Brain microvascular endothelial cell (primary cell): ENCODE results near the gene GPR156.
"Not testable (repeated sequence)": the region's sequence is repeated elsewhere in the genome, so short reads cannot be mapped to it uniquely, and the experiment has no call there.

Experiments used
- DNase-seq: peaks from one replicate; pipeline ENCODE4 v3.0.0-alpha.2; 2020
- H3K27ac ChIP-seq: fragments of 250-450 bp; sonication (Bioruptor Pico); 2 replicates; pipeline ENCODE4 v1.5.1; 2020; ENCODE audit warnings: mild to moderate bottlenecking, moderate library complexity
- H3K27me3 ChIP-seq: fragments of 250-450 bp; sonication (Bioruptor Pico); replicated peaks from 2 replicates; pipeline ENCODE4 v1.5.1; 2020; ENCODE audit warnings: mild to moderate bottlenecking
- H3K36me3 ChIP-seq: fragments of 250-450 bp; sonication (Bioruptor Pico); replicated peaks from 2 replicates; pipeline ENCODE4 v1.5.1; 2020; ENCODE audit warnings: mild to moderate bottlenecking
- H3K4me3 ChIP-seq: 2 replicates; pipeline ENCODE4 v1.5.1; 2011; ENCODE audit warnings: low read depth, mild to moderate bottlenecking, control low read depth, low read length, moderate library complexity
- in situ Hi-C: cut with HindIII; loops from 2 replicates; pipeline ENCODE4 v1.10.0; 2017; ENCODE audit warnings: low sequenced_read_pairs, low pct_ligation_motif_present
- TF ChIP-seq, protein P1 (sequence below): IDR thresholded peaks from 2 replicates; pipeline ENCODE4 v1.5.1; 2011; ENCODE audit warnings: low read depth, mild to moderate bottlenecking, moderate library complexity, low read length, control low read depth, inconsistent platforms; ENCODE audit errors: missing control alignments

The GPR156 gene

GRCh38 chr3:120244834-120245225 is 40.2 kb downstream of the GPR156 start:
- no peak for DNase-seq
- TF ChIP-seq, protein P1, sequence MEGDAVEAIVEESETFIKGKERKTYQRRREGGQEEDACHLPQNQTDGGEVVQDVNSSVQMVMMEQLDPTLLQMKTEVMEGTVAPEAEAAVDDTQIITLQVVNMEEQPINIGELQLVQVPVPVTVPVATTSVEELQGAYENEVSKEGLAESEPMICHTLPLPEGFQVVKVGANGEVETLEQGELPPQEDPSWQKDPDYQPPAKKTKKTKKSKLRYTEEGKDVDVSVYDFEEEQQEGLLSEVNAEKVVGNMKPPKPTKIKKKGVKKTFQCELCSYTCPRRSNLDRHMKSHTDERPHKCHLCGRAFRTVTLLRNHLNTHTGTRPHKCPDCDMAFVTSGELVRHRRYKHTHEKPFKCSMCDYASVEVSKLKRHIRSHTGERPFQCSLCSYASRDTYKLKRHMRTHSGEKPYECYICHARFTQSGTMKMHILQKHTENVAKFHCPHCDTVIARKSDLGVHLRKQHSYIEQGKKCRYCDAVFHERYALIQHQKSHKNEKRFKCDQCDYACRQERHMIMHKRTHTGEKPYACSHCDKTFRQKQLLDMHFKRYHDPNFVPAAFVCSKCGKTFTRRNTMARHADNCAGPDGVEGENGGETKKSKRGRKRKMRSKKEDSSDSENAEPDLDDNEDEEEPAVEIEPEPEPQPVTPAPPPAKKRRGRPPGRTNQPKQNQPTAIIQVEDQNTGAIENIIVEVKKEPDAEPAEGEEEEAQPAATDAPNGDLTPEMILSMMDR = peak; percentile 4
- no peaks in the 10 kb centered on the region for H3K27me3 ChIP-seq
- H3K4me3 ChIP-seq = no peak overlapping the region
- H3K27ac ChIP-seq = no peak overlapping the region
- in situ Hi-C loops = no loop called here
- no peaks in the 10 kb centered on the region for H3K36me3 ChIP-seq

DNA sequence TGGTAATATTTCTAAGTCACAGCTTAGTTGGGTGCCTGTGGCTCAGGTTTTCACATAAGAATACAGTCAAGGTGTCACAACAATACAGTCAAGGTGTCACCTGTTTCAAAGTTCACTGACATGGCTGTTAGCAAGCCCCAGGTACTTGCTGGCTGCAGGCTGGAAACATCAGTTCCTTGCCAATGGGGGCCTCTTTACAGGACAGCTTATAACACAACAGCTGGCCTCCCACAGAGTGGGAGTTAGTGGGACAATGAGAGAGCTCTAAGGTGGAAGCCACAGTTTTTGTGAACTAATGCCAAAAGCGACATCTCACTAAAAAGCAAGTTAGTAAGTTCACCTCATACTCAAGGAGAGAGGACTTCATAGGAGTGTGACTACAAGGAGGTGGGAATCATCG is 45.4 kb downstream of the GPR156 start:
- DNase-seq = no peak
- TF ChIP-seq, protein P1 = no peak
- in situ Hi-C loops = no loop called here

GRCh38 chr3:120227710-120228347 is 57.2 kb downstream of the GPR156 start:
- TF ChIP-seq, protein P1 = no peak
- H3K27me3 ChIP-seq = no peaks in the 10 kb centered on the region
- DNase-seq = no peak
- H3K27ac ChIP-seq = no peak overlapping the region
- in situ Hi-C loops = no loop called here
- H3K4me3 ChIP-seq = no peak overlapping the region
- no peaks in the 10 kb centered on the region for H3K36me3 ChIP-seq

More for the DNA sequence above, 45.4 kb downstream of the GPR156 start:
- Histone ChIP-seq H3K27ac (no peak overlapping the region), H3K36me3 (no peaks in the 10 kb centered on the region), H3K27me3 (no peaks in the 10 kb centered on the region), H3K4me3 (no peak overlapping the region)

DNA sequence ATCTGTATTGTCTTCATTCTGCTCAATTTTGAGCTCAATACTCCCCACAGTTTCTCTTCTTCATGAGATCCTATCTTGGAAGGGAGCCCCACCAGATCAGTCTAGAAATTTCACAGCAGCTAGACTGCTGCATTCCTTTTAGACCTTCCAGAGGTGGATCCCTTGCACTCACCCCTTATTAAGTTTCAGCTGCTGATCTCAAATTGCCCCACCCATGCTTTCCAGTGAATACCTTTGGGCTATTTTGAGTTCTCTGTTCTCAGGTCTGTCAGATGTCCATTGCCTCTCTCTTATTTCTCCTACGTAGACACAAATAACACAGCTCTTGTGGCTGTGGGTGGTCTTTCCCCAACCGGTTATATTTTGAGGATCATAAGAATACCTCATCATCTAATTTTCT is 60.8 kb downstream of the GPR156 start:
- Histone ChIP-seq H3K36me3 (no peaks in the 10 kb centered on the region), H3K27ac (no peak overlapping the region), H3K27me3 (no peaks in the 10 kb centered on the region), H3K4me3 (no peak overlapping the region)
- DNase-seq = no peak
- in situ Hi-C loops = no loop called here
- TF ChIP-seq, protein P1 = no peak

DNA sequence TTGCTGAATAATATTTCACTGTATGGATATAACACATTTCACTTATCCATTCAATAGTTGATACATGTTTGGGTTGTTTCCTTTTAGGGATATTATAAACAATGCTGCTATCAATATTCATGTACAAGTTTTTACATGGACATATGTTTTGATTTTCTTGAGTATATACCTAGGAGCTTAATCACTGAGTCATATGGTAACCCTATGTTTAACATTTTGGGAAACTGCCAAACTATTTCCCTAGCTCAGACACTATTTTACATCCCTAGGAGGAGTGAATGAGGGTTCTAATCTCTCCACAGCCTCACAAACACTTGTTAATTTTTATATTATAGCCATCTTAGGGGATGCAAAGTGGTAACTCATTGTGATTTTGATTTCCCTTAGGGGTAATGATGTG is 66.0 kb downstream of the GPR156 start:
- no peak overlapping the region for H3K27ac ChIP-seq
- DNase-seq = no peak
- H3K36me3 ChIP-seq = no peaks in the 10 kb centered on the region
- H3K27me3 ChIP-seq = no peaks in the 10 kb centered on the region
- in situ Hi-C loops = no loop called here
- TF ChIP-seq, protein P1 = no peak
- H3K4me3 ChIP-seq = no peak overlapping the region

DNA sequence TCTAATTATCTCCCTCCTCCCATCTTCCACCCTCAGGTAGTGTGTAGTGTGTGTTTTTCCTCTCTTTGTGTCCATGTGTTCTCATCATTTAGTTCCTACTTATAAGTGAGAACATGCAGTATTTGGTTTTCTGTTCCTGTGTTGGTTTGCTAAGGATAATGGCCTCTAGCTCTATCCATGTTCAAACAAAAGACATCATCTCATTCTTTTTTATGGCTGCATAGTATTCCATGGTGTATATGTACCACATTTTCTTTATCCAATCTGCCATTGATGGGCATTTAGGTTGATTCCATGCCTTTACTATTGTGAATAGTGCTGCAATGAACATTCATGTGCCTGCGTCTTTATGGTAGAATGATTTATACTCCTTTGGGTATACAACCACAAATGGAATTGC is 68.4 kb downstream of the GPR156 start:
- H3K27ac ChIP-seq, in situ Hi-C loops, H3K4me3 ChIP-seq, H3K27me3 ChIP-seq, H3K36me3 ChIP-seq, DNase-seq: not testable (repeated sequence)
